Measurements from ENCODE around the gene CNN3. TPM values are rescaled to one million over a fixed set of nuclear protein-coding genes. Genes with fewer than 3 reads are reported as not detected.

CNN3 gene
- total RNA-seq, 6 experiments from 2014 or later, result 90.5 to 125 (median 99.3) TPM

GRCh38 chr1:94903280-94904009 is 23.5 kb downstream of the CNN3 start:
- no peak for ATAC-seq

GRCh38 chr1:94901841-94902240 is 25.1 kb downstream of the CNN3 start:
- intact Hi-C loops (cut with DNase I), result no loop called here
- no peak overlapping the region for H3K27ac ChIP-seq
- 77% methylated on average over 3 of the region's 4 CpGs for WGBS (ENCODE audit: insufficient coverage, low coverage, low lambda C conversion rate, missing lambda C conversion rate)
- H3K27me3 ChIP-seq, result no peaks in the 10 kb centered on the region
- H3K9me3 ChIP-seq, result no peaks in the 10 kb centered on the region
- TF ChIP-seq POLR2A (IDR thresholded peaks at IDR 0.05) (no peak), CTCF (IDR thresholded peaks at IDR 0.05) (no peak)
- ATAC-seq, result no peak
- no peaks in the 10 kb centered on the region for H3K4me1 ChIP-seq
- no peak for DNase-seq
- no peak overlapping the region for H3K4me3 ChIP-seq
- peaks cover 0 to 60% (median 16%) of the 10 kb centered on the region in 4 donors for H3K36me3 ChIP-seq

More at GRCh38 chr1:94903280-94904009, 23.5 kb downstream of the CNN3 start:
- intact Hi-C loops (cut with DNase I), result no loop called here
- Histone ChIP-seq H3K27ac (no peak overlapping the region), H3K4me3 (no peak overlapping the region), H3K27me3 (no peaks in the 10 kb centered on the region), H3K9me3 (no peaks in the 10 kb centered on the region), H3K4me1 (no peaks in the 10 kb centered on the region), H3K36me3 (peaks cover 0 to 45% (median 12%) of the 10 kb centered on the region in 4 donors)
- WGBS (ENCODE audit: insufficient coverage, low coverage, low lambda C conversion rate, missing lambda C conversion rate), result 90% methylated on average over 7 of the region's 7 CpGs
- TF ChIP-seq POLR2A (IDR thresholded peaks at IDR 0.05) (no peak), CTCF (IDR thresholded peaks at IDR 0.05) (no peak)
- DNase-seq, result no peak

GRCh38 chr1:94899756-94900155 is 27.2 kb downstream of the CNN3 start:
- WGBS (ENCODE audit: insufficient coverage, low coverage, low lambda C conversion rate, missing lambda C conversion rate), result 100% methylated on average over 1 of the region's 1 CpG

GRCh38 chr1:94898491-94899385 is 28.2 kb downstream of the CNN3 start:
- no peaks in the 10 kb centered on the region for H3K9me3 ChIP-seq
- H3K27ac ChIP-seq, result no peak overlapping the region
- DNase-seq, result no peak
- H3K4me3 ChIP-seq, result no peak overlapping the region
- H3K4me1 ChIP-seq, result no peaks in the 10 kb centered on the region
- ATAC-seq, result no peak
- H3K27me3 ChIP-seq, result no peaks in the 10 kb centered on the region
- TF ChIP-seq CTCF (IDR thresholded peaks at IDR 0.05), result no peak
- no peak for TF ChIP-seq POLR2A (IDR thresholded peaks at IDR 0.05)
- H3K36me3 ChIP-seq, result peaks cover 3 to 80% (median 27%) of the 10 kb centered on the region in 4 donors
- intact Hi-C loops (cut with DNase I), result no loop called here
- 89% methylated on average over 7 of the region's 7 CpGs for WGBS (ENCODE audit: insufficient coverage, low coverage, low lambda C conversion rate, missing lambda C conversion rate)

More at GRCh38 chr1:94899756-94900155, 27.2 kb downstream of the CNN3 start:
- TF ChIP-seq POLR2A (IDR thresholded peaks at IDR 0.05), result no peak
- TF ChIP-seq CTCF (IDR thresholded peaks at IDR 0.05), result no peak
- Histone ChIP-seq H3K27me3 (no peaks in the 10 kb centered on the region), H3K27ac (no peak overlapping the region), H3K9me3 (no peaks in the 10 kb centered on the region), H3K4me1 (no peaks in the 10 kb centered on the region), H3K4me3 (no peak overlapping the region), H3K36me3 (peaks cover 3 to 80% (median 26%) of the 10 kb centered on the region in 4 donors)
- intact Hi-C loops (cut with DNase I), result no loop called here
- no peak for ATAC-seq
- no peak for DNase-seq

All from right lobe of liver (tissue), 6 donors.